Tibial artery (tissue), 4 donors: ENCODE data around the gene DRAM1.

ENCODE experiments used
- DNase-seq, 2 donors: peaks; one replicate each; pipeline ENCODE4 v3.0.0-alpha.2; 2019
- H3K27ac ChIP-seq, 2 donors: fragments of 200-600 bp; sonication (generic) in 1 of 2; 1 replicate in 1 of 2; 2 replicates in 1 of 2; pipeline ENCODE4 v1.5.1; 2018 to 2019; ENCODE audit warnings: mild to moderate bottlenecking in 1 of 2
- H3K27me3 ChIP-seq, 2 donors: fragments of 200-600 bp; sonication (generic) in 1 of 2; one replicate each; pipeline versions ENCODE4 v1.5.1 to v1.6.0; 2016 to 2019
- H3K36me3 ChIP-seq, 3 donors: fragments of 200-600 bp; sonication (generic) in 2 of 3; one replicate each; pipeline ENCODE4 v1.5.1; 2016 to 2019; ENCODE audit warnings: mild to moderate bottlenecking in 2 of 3
- H3K4me1 ChIP-seq, 4 donors: fragments of 200-600 bp; sonication (generic) in 2 of 4; 1 replicate in 3 of 4; 2 replicates in 1 of 4; pipeline ENCODE4 v1.5.1; 2016 to 2019
- H3K4me3 ChIP-seq, 2 donors: fragments of 200-600 bp; sonication (generic) in 1 of 2; 1 replicate in 1 of 2; 2 replicates in 1 of 2; pipeline ENCODE4 v1.5.1; 2018 to 2019; ENCODE audit warnings: mild to moderate bottlenecking in 2 of 2
- H3K9me3 ChIP-seq, 3 donors: fragments of 200-600 bp; sonication (generic) in 1 of 3; one replicate each; pipeline ENCODE4 v1.5.1; 2016 to 2019
- CTCF ChIP-seq, 2 experiments: fragments of 200-600 bp in 1 of 2; fragments of 450-650 bp in 1 of 2; IDR thresholded peaks; one replicate each; pipeline ENCODE4 v1.5.1; 2017 to 2019; ENCODE audit warnings: antibody characterized with exemption in 2 of 2, mild to moderate bottlenecking in 1 of 2, moderate library complexity in 1 of 2
- intact Hi-C: fragments of 100-400 bp; cut with DNase I; formaldehyde crosslinking; loops from one replicate; pipeline ENCODE4 v1.15.0; 2023; ENCODE audit warnings: low total_unique reads

Gene DRAM1

DNA sequence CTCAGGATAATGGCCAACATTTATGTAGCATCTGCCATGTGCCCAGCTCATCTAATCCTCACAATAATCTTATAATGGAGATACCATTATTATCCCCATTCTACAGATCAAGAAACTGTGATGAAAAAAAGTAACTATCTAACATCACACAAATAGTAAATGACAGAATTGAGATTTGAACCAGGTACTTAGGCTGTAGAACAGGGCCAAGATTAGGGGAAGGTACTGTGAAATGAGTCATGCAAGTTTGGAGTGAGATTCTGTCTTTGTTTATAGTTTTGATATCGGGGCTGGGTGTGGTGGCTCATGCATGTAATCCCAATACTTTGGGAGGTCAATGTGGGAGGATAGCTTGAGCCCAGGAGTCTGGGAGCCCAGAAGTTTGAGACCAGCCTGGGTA lies 45.4 kb upstream of the DRAM1 start:
- Histone ChIP-seq H3K9me3 (no peaks in the 10 kb centered on the region), H3K27ac (no peak overlapping the region), H3K36me3 (no peaks in the 10 kb centered on the region), H3K4me3 (no peak overlapping the region), H3K27me3 (no peaks in the 10 kb centered on the region), H3K4me1 (peaks cover 0 to 17% (median 9%) of the 10 kb centered on the region in 4 donors)
- TF ChIP-seq CTCF (IDR thresholded peaks at IDR 0.05): no peak
- no peak for DNase-seq
- intact Hi-C loops: no loop called here

- TF ChIP-seq CTCF (IDR thresholded peaks at IDR 0.05): no peak
- no peak overlapping the region for H3K27ac ChIP-seq
- peaks cover 0 to 4% (median 0%) of the 10 kb centered on the region in 4 donors for H3K4me1 ChIP-seq
- no peak overlapping the region for H3K4me3 ChIP-seq
- no peaks in the 10 kb centered on the region for H3K9me3 ChIP-seq
- DNase-seq: no peak
- H3K36me3 ChIP-seq: no peaks in the 10 kb centered on the region
- intact Hi-C loops: no loop called here
- H3K27me3 ChIP-seq: no peaks in the 10 kb centered on the region
These were observed 38.6 kb upstream of the DRAM1 start for GRCh38 chr12:101838628-101839323.

- Histone ChIP-seq H3K27ac (no peak overlapping the region), H3K9me3 (no peaks in the 10 kb centered on the region), H3K27me3 (no peaks in the 10 kb centered on the region), H3K4me1 (peaks cover 0 to 4% (median 0%) of the 10 kb centered on the region in 4 donors), H3K36me3 (no peaks in the 10 kb centered on the region), H3K4me3 (no peak overlapping the region)
- TF ChIP-seq CTCF (IDR thresholded peaks at IDR 0.05): peak; percentile 74 to 90
- DNase-seq: peak; percentile 69 to 74
- intact Hi-C loops: loop anchor here (2.0 kb wide), 1 partner anchor 63 kb away; no protein-coding TSS in a partner anchor
These were observed 37.8 kb upstream of the DRAM1 start for GRCh38 chr12:101839324-101840283.

DNA sequence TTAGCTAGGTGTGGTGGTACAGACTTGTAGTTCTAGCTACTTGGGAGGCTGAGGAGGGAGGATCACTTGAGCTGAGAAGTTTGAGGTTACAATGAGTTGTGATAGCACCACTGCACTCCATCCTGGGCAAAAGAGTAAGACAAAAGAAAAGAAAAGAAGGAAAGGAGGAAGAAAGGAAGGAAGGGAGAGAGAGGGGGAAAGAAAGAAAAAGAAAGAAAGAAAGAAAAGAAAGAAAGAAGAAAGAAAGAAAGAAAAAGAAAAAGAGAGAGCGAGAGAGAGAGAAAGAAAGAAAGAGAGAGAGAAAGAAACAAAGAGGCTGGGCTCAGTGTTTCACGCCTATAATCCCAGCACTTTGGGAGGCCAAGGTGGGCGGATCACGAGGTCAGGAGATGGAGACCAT lies 36.3 kb upstream of the DRAM1 start:
- intact Hi-C loops: loop anchor here (2.0 kb wide), 1 partner anchor 64 kb away; no protein-coding TSS in a partner anchor
- no peaks in the 10 kb centered on the region for H3K36me3 ChIP-seq

More for the DNA sequence above, 36.3 kb upstream of the DRAM1 start:
- no peak overlapping the region for H3K4me3 ChIP-seq
- no peaks in the 10 kb centered on the region for H3K9me3 ChIP-seq
- H3K4me1 ChIP-seq: no peaks in the 10 kb centered on the region
- H3K27me3 ChIP-seq: no peaks in the 10 kb centered on the region
- no peak for DNase-seq
- no peak overlapping the region for H3K27ac ChIP-seq
- TF ChIP-seq CTCF (IDR thresholded peaks at IDR 0.05): no peak
